Stomach (tissue), 9 donors: ENCODE measurements around the gene PDE8B. TPM values are rescaled to one million over a fixed set of nuclear protein-coding genes. Genes with fewer than 3 reads are reported as not detected.

ENCODE experiments used
- DNase-seq, 2 donors: peaks; one replicate each; pipeline versions ENCODE4 v3.0.0 to v3.0.0-alpha.2; 2013 to 2019
- H3K27ac ChIP-seq, 5 donors: fragments of 200-600 bp in 4 of 5; sonication (generic) in 4 of 5; one replicate each; pipeline ENCODE4 v1.5.1; 2013 to 2019; ENCODE audit warnings: mild to moderate bottlenecking in 1 of 5, moderate library complexity in 1 of 5
- H3K27me3 ChIP-seq, 3 donors: fragments of 200-600 bp; sonication (generic); one replicate each; pipeline ENCODE4 v1.5.1; 2017 to 2019; ENCODE audit warnings: mixed run types in 1 of 3
- H3K36me3 ChIP-seq, 4 donors: fragments of 200-600 bp; sonication (generic); 1 replicate in 3 of 4; 2 replicates in 1 of 4; pipeline ENCODE4 v1.5.1; 2016 to 2019
- H3K4me1 ChIP-seq, 4 donors: fragments of 200-600 bp; sonication (generic); one replicate each; pipeline ENCODE4 v1.5.1; 2016 to 2019
- H3K4me3 ChIP-seq, 4 donors: fragments of 200-600 bp; sonication (generic) in 3 of 4; one replicate each; pipeline ENCODE4 v1.5.1; 2016 to 2019; ENCODE audit warnings: mild to moderate bottlenecking in 1 of 4
- H3K9me3 ChIP-seq, 4 donors: fragments of 200-600 bp; sonication (generic); one replicate each; pipeline ENCODE4 v1.5.1; 2016 to 2019
- CTCF ChIP-seq, 7 experiments: fragments of 450-650 bp in 4 of 7; fragments of 200-600 bp in 3 of 7; sonication (generic) in 3 of 7; IDR thresholded peaks; one replicate each; pipeline ENCODE4 v1.5.1; 2016 to 2019; ENCODE audit warnings: antibody characterized with exemption in 7 of 7, control low read depth in 2 of 7, mild to moderate bottlenecking in 1 of 7
- EP300 ChIP-seq: sonication (generic); formaldehyde crosslinking; IDR thresholded peaks from one replicate; pipeline ENCODE4 v1.6.1; 2017; ENCODE audit warnings: antibody characterized with exemption
- POLR2A ChIP-seq, 4 donors: fragments of 450-650 bp; IDR thresholded peaks; one replicate each; pipeline ENCODE4 v1.6.1; 2016; ENCODE audit warnings: antibody characterized with exemption in 4 of 4, control low read depth in 2 of 4, mild to moderate bottlenecking in 1 of 4, moderate library complexity in 1 of 4
- POLR2AphosphoS5 ChIP-seq, 3 donors: sonication (generic); formaldehyde crosslinking; IDR thresholded peaks; one replicate each; pipeline ENCODE4 v1.6.1; 2016; ENCODE audit warnings: antibody characterized with exemption in 3 of 3
- WGBS, 5 donors: extraction: QIAGEN DNeasy Blood & Tissue Kit in 3 of 5; methylation state at CpG; one replicate each; pipeline versions ENCODE4 v1.1.5 to v1.1.7; 2013 to 2018; 5-methylcytosine and 5-hydroxymethylcytosine counted together
- intact Hi-C: fragments of 100-400 bp; cut with DNase I; formaldehyde crosslinking; loops from one replicate; pipeline ENCODE4 v1.15.1; 2023; ENCODE audit warnings: low total_unique reads
- polyA plus RNA-seq, 3 donors: library from polyadenylated mRNA; stranded (reverse); fragments of 200-250 nt; gene quantifications; one replicate each; pipeline ENCODE4 v1.2.3, GENCODE V29; 2013
- total RNA-seq, 5 donors: library from RNA; depleted of rRNA; stranded (reverse); fragments of >200 nt; gene quantifications; one replicate each; pipeline versions ENCODE4 v1.1.0 to v1.2.3, GENCODE V29; 2014 to 2016
- donor health status: healthy with polysubstance abuse.
- donor health status: Bipolar disorder and iron deficiency.
- donor health status: healthy.

Gene PDE8B
- total and polyA plus RNA-seq, 8 donors = 0.56 to 243 (median 3.5) TPM; not detected in 1

DNA sequence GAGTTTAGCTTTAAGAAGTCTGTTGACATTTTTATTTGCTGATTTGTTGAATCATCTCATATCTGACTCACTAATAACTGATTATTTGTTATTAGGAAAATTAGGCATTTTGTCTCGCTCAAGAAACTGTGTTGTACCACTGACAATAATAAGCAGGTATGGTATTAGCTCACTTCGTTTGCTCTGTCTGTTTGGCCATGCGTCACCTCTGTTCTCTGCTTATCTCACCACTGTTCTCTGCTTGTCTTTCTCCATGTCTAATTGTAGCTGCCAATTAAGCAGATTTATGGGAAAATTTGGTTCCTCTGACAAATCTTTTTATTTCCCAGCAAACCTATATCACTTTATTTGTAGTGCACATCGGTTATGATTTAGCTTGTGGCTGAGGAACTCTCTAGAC is 142.8 kb downstream of the PDE8B start:
- WGBS, 5 donors = 51 to 75% (median 64%) methylated on average over 4 of the region's 4 CpGs
- TF ChIP-seq EP300 (no peak), POLR2AphosphoS5 (IDR thresholded peaks at IDR 0.05) (no peak), CTCF (IDR thresholded peaks at IDR 0.05) (no peak), POLR2A (IDR thresholded peaks at IDR 0.05) (no peak)
- Histone ChIP-seq H3K4me3 (no peak overlapping the region), H3K27ac (no peak overlapping the region), H3K27me3 (no peaks in the 10 kb centered on the region), H3K9me3 (no peaks in the 10 kb centered on the region), H3K4me1 (peaks cover 0 to 18% (median 0%) of the 10 kb centered on the region in 4 donors), H3K36me3 (no peaks in the 10 kb centered on the region)
- DNase-seq = no peak
- intact Hi-C loops = no loop called here

GRCh38 chr5:77354454-77354853 is 144.0 kb downstream of the PDE8B start:
- intact Hi-C loops = no loop called here
- TF ChIP-seq CTCF (IDR thresholded peaks at IDR 0.05) = no peak
- TF ChIP-seq POLR2AphosphoS5 (IDR thresholded peaks at IDR 0.05) = no peak
- no peak for TF ChIP-seq EP300
- no peak for TF ChIP-seq POLR2A (IDR thresholded peaks at IDR 0.05)
- Histone ChIP-seq H3K27ac (peak overlapping the region in 1 of 5 donors; percentile 65), H3K36me3 (no peaks in the 10 kb centered on the region), H3K9me3 (no peaks in the 10 kb centered on the region), H3K4me3 (no peak overlapping the region), H3K27me3 (no peaks in the 10 kb centered on the region), H3K4me1 (peaks cover 0 to 27% (median 0%) of the 10 kb centered on the region in 4 donors)
- 90 to 99% (median 95%) methylated on average over 2 of the region's 2 CpGs for WGBS, 5 donors
- no peak for DNase-seq

DNA sequence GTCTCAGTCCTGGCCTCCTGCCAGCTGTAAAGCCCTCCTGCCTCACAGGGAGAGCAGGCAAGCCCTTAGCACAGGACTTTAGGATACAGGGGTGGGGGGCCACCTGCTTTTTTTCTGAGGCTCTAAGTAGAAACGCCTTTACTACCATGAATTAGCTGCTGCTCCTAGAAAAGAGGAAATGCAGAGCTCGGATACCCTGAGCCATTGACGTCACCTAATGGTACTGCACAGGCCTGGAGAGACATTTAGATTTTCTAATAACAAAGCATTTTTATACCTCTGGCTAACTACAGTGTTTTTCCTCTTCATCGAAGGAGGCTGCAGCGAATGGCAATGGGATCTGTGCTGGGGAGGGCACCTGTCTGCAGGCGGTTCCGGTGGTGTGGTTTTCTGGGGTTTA is 144.6 kb downstream of the PDE8B start:
- no peak for DNase-seq
- Histone ChIP-seq H3K4me1 (peaks cover 0 to 27% (median 0%) of the 10 kb centered on the region in 4 donors), H3K27ac (peak overlapping the region in 1 of 5 donors; percentile 65), H3K27me3 (no peaks in the 10 kb centered on the region), H3K36me3 (no peaks in the 10 kb centered on the region), H3K9me3 (no peaks in the 10 kb centered on the region), H3K4me3 (no peak overlapping the region)
- TF ChIP-seq POLR2A (IDR thresholded peaks at IDR 0.05) (no peak), EP300 (no peak)
- 85 to 96% (median 94%) methylated on average over 7 of the region's 7 CpGs for WGBS, 5 donors
- intact Hi-C loops = no loop called here

- DNase-seq = no peak
- H3K36me3 ChIP-seq = no peaks in the 10 kb centered on the region
- peaks cover 0 to 27% (median 0%) of the 10 kb centered on the region in 4 donors for H3K4me1 ChIP-seq
- H3K4me3 ChIP-seq = no peak overlapping the region
- no peaks in the 10 kb centered on the region for H3K27me3 ChIP-seq
- H3K27ac ChIP-seq = peak overlapping the region in 1 of 5 donors; percentile 65
- intact Hi-C loops = no loop called here
- H3K9me3 ChIP-seq = no peaks in the 10 kb centered on the region
- TF ChIP-seq POLR2A (IDR thresholded peaks at IDR 0.05) = no peak
- TF ChIP-seq EP300 = no peak
- no peak for TF ChIP-seq CTCF (IDR thresholded peaks at IDR 0.05)
Observed at GRCh38 chr5:77355751-77356150, 145.3 kb downstream of the PDE8B start.

DNA sequence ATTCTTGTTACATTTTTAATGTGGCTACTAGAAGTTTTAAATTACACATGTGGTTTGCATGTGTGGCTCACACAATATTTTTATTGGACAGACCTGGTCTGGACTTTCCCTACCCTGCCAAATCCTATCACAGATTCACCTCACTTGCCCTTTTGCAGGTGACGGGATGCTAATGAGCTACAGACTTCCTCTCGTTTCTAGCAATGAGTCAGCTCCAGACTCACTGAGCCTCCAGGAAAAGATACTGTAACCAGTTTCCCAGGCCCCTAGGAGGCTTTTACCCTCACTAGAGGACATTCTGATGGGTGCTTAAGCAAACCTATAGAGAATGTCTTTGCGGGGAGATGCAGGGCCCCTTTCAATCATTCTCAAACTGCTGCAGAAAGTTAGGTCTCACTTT is 146.3 kb downstream of the PDE8B start:
- no peaks in the 10 kb centered on the region for H3K27me3 ChIP-seq
- 54 to 71% (median 66%) methylated on average over 3 of the region's 3 CpGs for WGBS, 5 donors
- no peak for TF ChIP-seq POLR2A (IDR thresholded peaks at IDR 0.05)
- no peak for TF ChIP-seq EP300
- no peak for TF ChIP-seq CTCF (IDR thresholded peaks at IDR 0.05)
- TF ChIP-seq POLR2AphosphoS5 (IDR thresholded peaks at IDR 0.05) = no peak
- no peaks in the 10 kb centered on the region for H3K9me3 ChIP-seq
- H3K4me3 ChIP-seq = no peak overlapping the region
- intact Hi-C loops = no loop called here
- no peak overlapping the region for H3K27ac ChIP-seq
- no peaks in the 10 kb centered on the region for H3K36me3 ChIP-seq
- peaks cover 0 to 27% (median 0%) of the 10 kb centered on the region in 4 donors for H3K4me1 ChIP-seq
- DNase-seq = no peak
